HCT116 (cell line): ENCODE measurements around the gene ZBTB12. TPM values are rescaled to one million over a fixed set of nuclear protein-coding genes. Genes with fewer than 3 reads are reported as not detected.

ENCODE experiments used
- ATAC-seq: fragments of 200-7000 bp; cut with Tn5 transposase; 2 replicates; pipeline ENCODE4 v1.9.1; 2020; ENCODE audit warnings: mild to moderate bottlenecking, moderate library complexity
- Bru-seq: library from RNA; stranded (reverse); fragments of 400-500 nt; gene quantifications from one replicate; lab custom pipeline; 2021; lab: Mats Ljungman, UMichigan
- BruChase-seq, 2 experiments: library from RNA; stranded (reverse); fragments of 400-500 nt; gene quantifications; one replicate each; lab custom pipeline; 2021; lab: Mats Ljungman, UMichigan
- BruUV-seq: library from RNA; stranded (reverse); fragments of 400-500 nt; replicated peaks from 2 replicates; lab custom pipeline; 2021; lab: Mats Ljungman, UMichigan
- CTCF ChIA-PET: fragments of 300-600 bp; sonication (Branson Sonifier 250); formaldehyde crosslinking; loops from one replicate; lab custom pipeline; 2021; ENCODE audit warnings: antibody characterized with exemption; lab: Charles Lee
- POLR2A ChIA-PET: fragments of 300-600, 350-600 bp; sonication (Branson Sonifier 250); formaldehyde crosslinking; loops from one replicate; lab custom pipeline; 2021; ENCODE audit warnings: antibody characterized with exemption; lab: Charles Lee
- RAD21 ChIA-PET, 2 experiments: fragments of 300-600 bp; sonication (Branson Sonifier 250); formaldehyde crosslinking; loops; one replicate each; lab custom pipeline; 2023; ENCODE audit warnings: low total read pairs in 2 of 2; ENCODE audit not compliant: uncharacterized antibody in 2 of 2, unreplicated experiment in 2 of 2, low non-redundant PET in 1 of 2; lab: Charles Lee
- DNase-seq: peaks from one replicate; pipeline ENCODE4 v3.0.0-alpha.2; 2010; ENCODE audit warnings: low read depth, low spot score
- H2AFZ ChIP-seq: fragments of 200-600 bp; shearing (Covaris generic), sonication (generic); 2 replicates; pipeline ENCODE4 v1.6.1; 2017; ENCODE audit warnings: low read depth, mixed run types, mixed read lengths, antibody characterized with exemption, low read length; ENCODE audit not compliant: poor library complexity, severe bottlenecking
- H3K27ac ChIP-seq: 2 replicates; pipeline ENCODE4 v1.5.1; 2012; ENCODE audit warnings: low read depth, low read length
- H3K27me3 ChIP-seq: fragments of 200-600 bp; sonication (generic); 2 replicates; pipeline ENCODE4 v1.6.1; 2016; ENCODE audit warnings: mixed run types, low read length, mixed read lengths; ENCODE audit not compliant: insufficient read depth
- H3K36me3 ChIP-seq, 2 experiments: fragments of 200-500 bp in 1 of 2; fragments of 200-600 bp in 1 of 2; sonication (Bioruptor generic) in 1 of 2; sonication (generic) in 1 of 2; 2 replicates each; pipeline versions ENCODE4 v1.5.1 to v1.6.1; 2014 to 2016; ENCODE audit warnings: low read length in 2 of 2, inconsistent platforms in 1 of 2, mixed read lengths in 1 of 2, mixed run types in 1 of 2; ENCODE audit not compliant: insufficient read depth in 2 of 2, control insufficient read depth in 1 of 2
- H3K4me1 ChIP-seq, 2 experiments: fragments of 200-600 bp in 1 of 2; sonication (generic) in 1 of 2; 2 replicates each; pipeline versions ENCODE4 v1.5.1 to v1.6.1; 2012 to 2017; ENCODE audit warnings: low read length in 2 of 2, inconsistent platforms in 1 of 2, mild to moderate bottlenecking in 1 of 2, mixed read lengths in 1 of 2, mixed run types in 1 of 2, moderate library complexity in 1 of 2; ENCODE audit not compliant: insufficient read depth in 2 of 2, control insufficient read depth in 1 of 2
- H3K4me2 ChIP-seq: fragments of 200-600 bp; sonication (generic); 2 replicates; pipeline ENCODE4 v1.6.1; 2017; ENCODE audit warnings: mixed run types, low read length, mixed read lengths
- H3K4me3 ChIP-seq, 2 experiments: fragments of 200-600 bp in 1 of 2; sonication (generic) in 1 of 2; replicated peaks in 1 of 2; 2 replicates each; pipeline ENCODE4 v1.5.1; 2011 to 2016; ENCODE audit warnings: low read length in 2 of 2, control low read depth in 1 of 2, low read depth in 1 of 2, mild to moderate bottlenecking in 1 of 2, mixed read lengths in 1 of 2, mixed run types in 1 of 2
- H3K79me2 ChIP-seq: fragments of 200-600 bp; sonication (generic); 2 replicates; pipeline ENCODE4 v1.6.1; 2017; ENCODE audit warnings: mild to moderate bottlenecking, mixed run types, low read length, moderate library complexity, mixed read lengths; ENCODE audit not compliant: insufficient read depth
- H3K9ac ChIP-seq: fragments of 200-600 bp; sonication (generic); 2 replicates; pipeline ENCODE4 v1.6.1; 2016; ENCODE audit warnings: low read length, mixed read lengths
- H3K9me2 ChIP-seq: fragments of 200-600 bp; sonication (generic), shearing (Covaris generic); 2 replicates; pipeline ENCODE4 v1.6.1; 2017; ENCODE audit warnings: mixed run types, mild to moderate bottlenecking, moderate library complexity; ENCODE audit not compliant: insufficient read depth
- H3K9me3 ChIP-seq, 2 experiments: fragments of 200-500 bp in 1 of 2; fragments of 200-600 bp in 1 of 2; sonication (Bioruptor generic) in 1 of 2; sonication (generic) in 1 of 2; 2 replicates each; pipeline ENCODE4 v1.6.1; 2014 to 2017; ENCODE audit warnings: low read length in 2 of 2, mixed read lengths in 2 of 2, inconsistent platforms in 1 of 2, low read depth in 1 of 2, mild to moderate bottlenecking in 1 of 2, mixed run types in 1 of 2, moderate library complexity in 1 of 2; ENCODE audit not compliant: control insufficient read depth in 1 of 2, insufficient read depth in 1 of 2
- H4K20me1 ChIP-seq: fragments of 200-600 bp; sonication (generic), shearing (Covaris generic); 2 replicates; pipeline ENCODE4 v1.6.1; 2017; ENCODE audit warnings: mixed run types, mild to moderate bottlenecking, moderate library complexity; ENCODE audit not compliant: insufficient read depth
- CEBPB ChIP-seq: IDR thresholded peaks from 2 replicates; pipeline ENCODE4 v1.6.1; 2012; ENCODE audit warnings: low read depth
- EGR1 ChIP-seq: IDR thresholded peaks from 2 replicates; pipeline ENCODE4 v1.6.1; 2012; ENCODE audit warnings: low read depth
- ELF1 ChIP-seq: IDR thresholded peaks from 2 replicates; pipeline ENCODE4 v1.6.1; 2012; ENCODE audit warnings: low read depth, borderline replicate concordance
- EZH2phosphoT487 ChIP-seq: fragments of 200-600 bp; IDR thresholded peaks from 2 replicates; pipeline ENCODE4 v1.6.1; 2018; ENCODE audit warnings: antibody characterized with exemption, borderline replicate concordance
- FOSL1 ChIP-seq: IDR thresholded peaks from 2 replicates; pipeline ENCODE4 v1.6.1; 2012; ENCODE audit warnings: low read depth
- POLR2AphosphoS5 ChIP-seq: IDR thresholded peaks from 2 replicates; pipeline ENCODE4 v1.6.1; 2011; ENCODE audit warnings: mild to moderate bottlenecking, low read depth, low read length, moderate library complexity
- RAD21 ChIP-seq: IDR thresholded peaks from 2 replicates; pipeline ENCODE4 v1.6.1; 2012; ENCODE audit warnings: low read depth, mild to moderate bottlenecking
- SIN3A ChIP-seq: IDR thresholded peaks from 2 replicates; pipeline ENCODE4 v1.6.1; 2012; ENCODE audit warnings: low read depth
- SP1 ChIP-seq: IDR thresholded peaks from 2 replicates; pipeline ENCODE4 v1.6.1; 2012; ENCODE audit warnings: low read depth
- TCF7L2 ChIP-seq: IDR thresholded peaks from 2 replicates; pipeline ENCODE4 v1.7.0; 2011; ENCODE audit warnings: borderline replicate concordance, inconsistent platforms; ENCODE audit not compliant: insufficient read depth, insufficient read length; ENCODE audit errors: extremely low read depth
- YY1 ChIP-seq: IDR thresholded peaks from 2 replicates; pipeline ENCODE4 v1.6.1; 2011; ENCODE audit warnings: low read length, low read depth, moderate library complexity, mild to moderate bottlenecking; ENCODE audit not compliant: insufficient replicate concordance; ENCODE audit errors: extremely low read depth
- intact Hi-C: fragments of 100-400 bp; cut with micrococcal nuclease; formaldehyde crosslinking; loops from 2 replicates; pipeline ENCODE4 v1.10.0; 2022
- long read RNA-seq: library from polyadenylated mRNA; unstranded; transcript quantifications from one replicate; pipeline ENCODE4 v2.0.0, GENCODE V29; 2021; ENCODE audit not compliant: unreplicated experiment
- polyA plus RNA-seq: library from polyadenylated mRNA; unstranded; fragments of >200 nt; gene quantifications from 2 replicates; pipeline ENCODE4 v1.2.1, GENCODE V29; 2012; ENCODE audit warnings: missing spikeins
- total RNA-seq: library from RNA; stranded (reverse); gene quantifications from one replicate; pipeline ENCODE4 v1.2.1, GENCODE V29; 2021; ENCODE audit not compliant: unreplicated experiment
- TF ChIP-seq, protein P1 (sequence below): IDR thresholded peaks from 2 replicates; pipeline ENCODE4 v1.6.1; 2012
- TF ChIP-seq, protein P2 (sequence below): IDR thresholded peaks from 2 replicates; pipeline ENCODE4 v1.6.1; 2012
- TF ChIP-seq, protein P3 (sequence below): IDR thresholded peaks from 2 replicates; pipeline ENCODE4 v1.6.1; 2012; ENCODE audit warnings: low read depth

The ZBTB12 gene, protein sequence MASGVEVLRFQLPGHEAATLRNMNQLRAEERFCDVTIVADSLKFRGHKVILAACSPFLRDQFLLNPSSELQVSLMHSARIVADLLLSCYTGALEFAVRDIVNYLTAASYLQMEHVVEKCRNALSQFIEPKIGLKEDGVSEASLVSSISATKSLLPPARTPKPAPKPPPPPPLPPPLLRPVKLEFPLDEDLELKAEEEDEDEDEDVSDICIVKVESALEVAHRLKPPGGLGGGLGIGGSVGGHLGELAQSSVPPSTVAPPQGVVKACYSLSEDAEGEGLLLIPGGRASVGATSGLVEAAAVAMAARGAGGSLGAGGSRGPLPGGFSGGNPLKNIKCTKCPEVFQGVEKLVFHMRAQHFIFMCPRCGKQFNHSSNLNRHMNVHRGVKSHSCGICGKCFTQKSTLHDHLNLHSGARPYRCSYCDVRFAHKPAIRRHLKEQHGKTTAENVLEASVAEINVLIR
- total RNA-seq (10.3 TPM), Bru-seq, nascent RNA (percentile 43 among the genes with signal in this experiment), BruChase-seq, experiment 1, labeled RNA remaining after a 6-hour chase (percentile 68 among the genes with signal in this experiment), BruChase-seq, experiment 2, labeled RNA remaining after a 2-hour chase (percentile 62 among the genes with signal in this experiment)
- polyA plus RNA-seq = 8.9 and 10.3 TPM in 2 replicates
- long read RNA-seq, partial matches to known transcripts = 0 of 2 reads
- long read RNA-seq, other reads (novel, unspliced or antisense) = 2 of 2 reads

DNA sequence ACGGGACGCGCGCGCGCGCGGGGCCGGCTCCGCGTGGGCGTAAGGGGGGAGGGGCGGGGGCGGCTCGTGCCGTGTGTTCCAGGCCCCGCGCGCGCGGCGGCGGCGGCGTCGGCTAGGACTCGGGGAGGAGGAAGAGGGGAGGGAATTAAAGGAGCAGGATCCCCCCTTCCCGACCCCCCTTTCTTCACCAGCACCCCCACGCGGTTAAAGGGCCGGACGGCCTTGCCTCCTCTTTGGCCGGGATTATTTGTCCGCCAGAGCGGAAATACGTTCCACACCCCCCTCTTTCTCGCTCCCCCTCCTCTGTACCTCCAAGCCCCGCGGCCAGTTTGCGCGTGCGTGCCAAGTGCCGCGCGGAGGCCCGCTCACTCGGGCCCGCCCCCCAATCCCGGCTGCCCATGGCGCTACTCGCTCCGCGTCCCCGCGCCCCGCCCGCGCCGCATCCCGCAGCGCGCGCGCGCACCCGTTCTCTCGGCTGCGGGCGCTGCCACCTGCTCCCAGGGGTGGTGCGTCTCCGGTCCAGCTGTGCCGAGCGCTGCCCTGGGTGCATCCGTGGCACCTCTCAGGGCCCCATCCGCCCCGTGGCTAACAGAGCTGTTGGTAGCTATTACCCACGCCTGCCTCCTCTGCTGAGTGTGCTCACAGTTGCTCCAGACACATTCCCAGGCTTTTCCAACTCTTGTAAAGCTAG is at the start of gene ZBTB12:
TSS of gene ZBTB12 (minus strand) at position 134 of the 691 bp plus-strand sequence. CDS start 781 bp downstream, outside the sequence.
- peak; percentile 73 for ATAC-seq
- BruUV-seq = no TSS peak
- peak; percentile 89 for DNase-seq
- no peaks in the 10 kb centered on the region for H3K36me3 ChIP-seq
- CTCF ChIA-PET = interaction anchor here (2.2 kb wide), 1 partner anchor 50 kb away, joined by 9 read pairs; no protein-coding TSS in a partner anchor
- RAD21 ChIA-PET = interaction anchor here in 1 of 2 experiments (1.1 kb wide), 1 partner anchor 50 kb away, joined by 3 read pairs; no protein-coding TSS in a partner anchor
- peak within 1 kb of the TSS; percentile 56 to 63 for H3K4me3 ChIP-seq
- intact Hi-C loops = loop anchor here (2.0 kb wide), 1 partner anchor 51 kb away; no protein-coding TSS in a partner anchor
- peaks cover 10 to 31% of the 10 kb centered on the region in 2 experiments; a peak in 3 of 4 replicates for H3K4me1 ChIP-seq
- POLR2A ChIA-PET = no interaction called here
- H2AFZ ChIP-seq = no peak within 1 kb of the TSS
- no peak for TF ChIP-seq EZH2phosphoT487
- no peak for TF ChIP-seq FOSL1
- TF ChIP-seq RAD21 = peak; percentile 64
- no peak for TF ChIP-seq CEBPB
- TF ChIP-seq ELF1 = no peak
- no peak for TF ChIP-seq TCF7L2
- TF ChIP-seq, protein P1, sequence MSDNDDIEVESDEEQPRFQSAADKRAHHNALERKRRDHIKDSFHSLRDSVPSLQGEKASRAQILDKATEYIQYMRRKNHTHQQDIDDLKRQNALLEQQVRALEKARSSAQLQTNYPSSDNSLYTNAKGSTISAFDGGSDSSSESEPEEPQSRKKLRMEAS = peak; percentile 50; the same call in 1 of the 2 replicates
- TF ChIP-seq POLR2AphosphoS5 = peak; percentile 82
- peak; percentile 73 for TF ChIP-seq EGR1
- peak; percentile 1; the same call in 1 of the 2 replicates for TF ChIP-seq SIN3A
- TF ChIP-seq SP1 = no peak; the same call in 1 of the 2 replicates
- TF ChIP-seq, protein P2, sequence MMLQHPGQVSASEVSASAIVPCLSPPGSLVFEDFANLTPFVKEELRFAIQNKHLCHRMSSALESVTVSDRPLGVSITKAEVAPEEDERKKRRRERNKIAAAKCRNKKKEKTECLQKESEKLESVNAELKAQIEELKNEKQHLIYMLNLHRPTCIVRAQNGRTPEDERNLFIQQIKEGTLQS = no peak
- peak; percentile 8 for TF ChIP-seq YY1
- TF ChIP-seq, protein P3, sequence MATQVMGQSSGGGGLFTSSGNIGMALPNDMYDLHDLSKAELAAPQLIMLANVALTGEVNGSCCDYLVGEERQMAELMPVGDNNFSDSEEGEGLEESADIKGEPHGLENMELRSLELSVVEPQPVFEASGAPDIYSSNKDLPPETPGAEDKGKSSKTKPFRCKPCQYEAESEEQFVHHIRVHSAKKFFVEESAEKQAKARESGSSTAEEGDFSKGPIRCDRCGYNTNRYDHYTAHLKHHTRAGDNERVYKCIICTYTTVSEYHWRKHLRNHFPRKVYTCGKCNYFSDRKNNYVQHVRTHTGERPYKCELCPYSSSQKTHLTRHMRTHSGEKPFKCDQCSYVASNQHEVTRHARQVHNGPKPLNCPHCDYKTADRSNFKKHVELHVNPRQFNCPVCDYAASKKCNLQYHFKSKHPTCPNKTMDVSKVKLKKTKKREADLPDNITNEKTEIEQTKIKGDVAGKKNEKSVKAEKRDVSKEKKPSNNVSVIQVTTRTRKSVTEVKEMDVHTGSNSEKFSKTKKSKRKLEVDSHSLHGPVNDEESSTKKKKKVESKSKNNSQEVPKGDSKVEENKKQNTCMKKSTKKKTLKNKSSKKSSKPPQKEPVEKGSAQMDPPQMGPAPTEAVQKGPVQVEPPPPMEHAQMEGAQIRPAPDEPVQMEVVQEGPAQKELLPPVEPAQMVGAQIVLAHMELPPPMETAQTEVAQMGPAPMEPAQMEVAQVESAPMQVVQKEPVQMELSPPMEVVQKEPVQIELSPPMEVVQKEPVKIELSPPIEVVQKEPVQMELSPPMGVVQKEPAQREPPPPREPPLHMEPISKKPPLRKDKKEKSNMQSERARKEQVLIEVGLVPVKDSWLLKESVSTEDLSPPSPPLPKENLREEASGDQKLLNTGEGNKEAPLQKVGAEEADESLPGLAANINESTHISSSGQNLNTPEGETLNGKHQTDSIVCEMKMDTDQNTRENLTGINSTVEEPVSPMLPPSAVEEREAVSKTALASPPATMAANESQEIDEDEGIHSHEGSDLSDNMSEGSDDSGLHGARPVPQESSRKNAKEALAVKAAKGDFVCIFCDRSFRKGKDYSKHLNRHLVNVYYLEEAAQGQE = no peak
- TF ChIP-seq, all 23 proteins: peak for 6
- peak within 1 kb of the TSS; percentile 64 for H3K27ac ChIP-seq
- H3K9me3 ChIP-seq = no peaks in the 10 kb centered on the region
- H3K27me3 ChIP-seq = no peaks in the 10 kb centered on the region
- peak within 1 kb of the TSS; percentile 63 for H3K9ac ChIP-seq
- peak within 1 kb of the TSS; percentile 92 for H3K4me2 ChIP-seq
- H3K79me2 ChIP-seq = peaks cover 13% of the 10 kb centered on the region; the same call in 1 of the 2 replicates
- H3K9me2 ChIP-seq = no peaks in the 10 kb centered on the region
- no peaks in the 10 kb centered on the region for H4K20me1 ChIP-seq
